Stimulated activated CD8-positive, alpha-beta memory T cell treated with anti-CD3 and anti-CD28 coated beads, Interleukin-12 subunit alpha, Interleukin-12 subunit beta, amount 100 ng/mL, for 1 hour (primary cell): ENCODE data around the gene DCK.

Experiments used
- DNase-seq: peaks from one replicate; pipeline ENCODE4 v3.0.0-alpha.2; 2020; ENCODE audit warnings: low read depth

DCK gene

DNA sequence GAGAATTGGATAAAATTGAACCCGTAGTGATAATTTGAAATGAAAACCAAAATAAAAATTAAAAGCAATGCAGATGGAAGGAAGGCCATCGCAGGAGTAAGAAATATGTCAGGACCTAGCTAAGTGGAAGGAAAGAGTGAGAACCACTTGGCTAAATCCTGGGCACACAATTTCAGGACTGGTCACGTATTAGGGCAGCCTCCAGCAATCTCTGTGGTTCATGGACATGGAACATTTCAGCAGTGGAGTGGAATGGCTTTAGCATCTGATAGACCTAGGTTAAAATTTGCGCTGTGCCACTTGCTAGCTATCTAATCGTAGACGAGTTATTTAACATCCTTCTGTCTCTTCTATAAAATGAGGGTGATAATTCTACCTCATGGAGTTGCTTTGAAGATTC, 71.1 kb downstream of the DCK start:
- DNase-seq: no peak

DNA sequence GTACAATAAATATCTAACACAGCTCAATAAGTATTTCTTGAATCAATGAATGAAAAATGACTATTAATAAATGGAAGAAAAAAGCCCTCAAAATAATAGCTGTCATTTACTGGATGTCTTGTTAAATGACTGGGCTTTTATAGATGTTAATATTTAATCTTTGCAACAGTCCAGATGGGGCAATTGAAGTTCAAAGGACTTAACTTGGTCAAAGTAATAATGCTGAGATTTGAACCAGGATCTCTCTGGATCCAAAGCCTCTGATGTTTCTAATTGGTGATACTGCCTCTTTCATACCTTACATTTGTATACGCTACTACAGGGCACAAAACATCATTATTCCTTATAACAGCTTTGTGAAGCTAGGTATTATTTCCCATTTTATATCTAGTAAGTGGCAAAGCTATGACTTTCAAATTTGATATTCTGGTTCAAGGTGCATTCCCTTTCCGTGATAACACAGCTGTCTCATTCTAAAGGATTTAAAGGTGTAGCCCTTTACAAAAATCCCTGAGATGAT, 72.6 kb downstream of the DCK start:
- DNase-seq: no peak

DNA sequence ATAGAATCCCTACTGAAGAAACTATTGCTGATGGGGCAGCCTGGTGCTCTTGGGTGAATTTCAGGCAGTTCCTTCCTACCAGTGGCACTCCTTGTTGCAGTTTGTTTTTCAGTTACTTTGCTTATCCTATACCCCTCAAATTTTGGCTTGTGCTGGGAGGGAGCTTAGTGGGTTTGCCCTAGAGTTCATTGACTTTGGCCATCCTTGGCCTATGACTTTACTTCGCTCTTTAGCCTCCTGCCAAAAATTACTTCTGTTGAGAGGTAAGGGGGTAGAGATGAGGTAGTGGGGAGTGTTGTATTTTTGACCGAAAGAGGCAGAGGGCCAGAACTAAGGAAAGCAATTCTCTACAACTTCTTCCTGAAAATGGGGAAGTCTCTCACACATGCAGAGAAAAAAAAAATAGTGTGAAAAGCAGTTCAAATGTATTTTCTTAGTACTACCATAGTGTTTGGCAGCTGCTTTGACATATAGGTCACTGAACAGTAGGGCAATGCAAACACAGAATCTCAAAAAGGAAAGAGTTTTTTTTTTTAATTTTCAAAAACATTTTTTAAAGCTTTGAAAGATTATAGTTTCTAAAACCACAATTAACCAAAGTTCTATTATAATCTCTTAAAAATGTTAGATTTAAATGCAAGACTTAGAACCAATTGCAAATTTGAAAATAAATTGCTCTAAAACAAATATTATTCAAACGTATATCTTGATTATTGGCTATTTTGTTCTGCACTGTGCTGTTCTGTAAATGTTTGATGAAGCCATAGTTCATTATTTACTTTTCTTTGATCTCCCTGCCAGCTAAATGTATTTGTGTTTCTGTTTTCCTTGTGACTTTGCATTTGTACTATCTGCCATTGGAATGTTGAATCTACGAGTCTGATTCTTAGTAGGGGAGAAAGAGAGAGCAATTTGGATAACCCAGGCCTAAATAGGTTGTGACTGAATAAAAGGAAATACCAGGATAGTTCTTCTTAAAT, 73.6 kb downstream of the DCK start:
- DNase-seq: no peak

DNA sequence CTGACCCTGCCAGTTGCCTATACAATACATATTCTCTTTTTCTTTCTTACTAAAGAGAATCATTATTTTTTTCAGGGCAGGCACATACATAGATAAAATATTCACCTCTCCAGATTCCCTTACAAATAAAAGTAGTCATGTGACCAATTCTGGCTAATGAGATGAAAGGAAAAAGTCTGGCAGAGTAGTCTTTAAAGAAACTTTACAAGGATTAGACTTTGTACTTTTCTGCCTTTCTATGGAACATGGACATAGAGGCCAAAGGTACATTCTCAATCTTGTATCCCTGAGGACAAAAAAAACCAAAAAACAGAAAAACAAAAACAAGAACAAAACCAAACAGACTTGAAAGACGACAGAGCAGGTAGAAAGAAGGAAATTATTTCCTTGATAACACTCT, 75.6 kb downstream of the DCK start:
- no peak for DNase-seq

DNA sequence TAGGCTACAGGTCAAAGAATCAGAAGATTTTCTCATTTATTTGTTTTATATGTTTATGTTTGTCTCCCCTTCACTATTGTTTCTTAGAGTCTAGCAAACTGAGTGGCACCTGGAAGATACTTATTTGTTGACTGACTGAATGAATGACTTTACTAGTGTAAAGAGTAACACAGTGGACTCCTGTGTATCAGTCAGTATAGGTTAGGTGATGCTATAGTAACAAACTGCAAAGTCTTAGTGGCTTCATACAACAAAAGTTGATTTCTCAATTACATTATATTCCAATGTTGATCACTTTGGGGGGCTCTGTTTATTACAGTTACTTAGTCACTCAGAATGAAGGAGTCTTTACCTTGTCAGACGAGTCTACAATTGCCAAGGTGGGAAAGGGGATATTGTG, 76.6 kb downstream of the DCK start:
- no peak for DNase-seq

DNA sequence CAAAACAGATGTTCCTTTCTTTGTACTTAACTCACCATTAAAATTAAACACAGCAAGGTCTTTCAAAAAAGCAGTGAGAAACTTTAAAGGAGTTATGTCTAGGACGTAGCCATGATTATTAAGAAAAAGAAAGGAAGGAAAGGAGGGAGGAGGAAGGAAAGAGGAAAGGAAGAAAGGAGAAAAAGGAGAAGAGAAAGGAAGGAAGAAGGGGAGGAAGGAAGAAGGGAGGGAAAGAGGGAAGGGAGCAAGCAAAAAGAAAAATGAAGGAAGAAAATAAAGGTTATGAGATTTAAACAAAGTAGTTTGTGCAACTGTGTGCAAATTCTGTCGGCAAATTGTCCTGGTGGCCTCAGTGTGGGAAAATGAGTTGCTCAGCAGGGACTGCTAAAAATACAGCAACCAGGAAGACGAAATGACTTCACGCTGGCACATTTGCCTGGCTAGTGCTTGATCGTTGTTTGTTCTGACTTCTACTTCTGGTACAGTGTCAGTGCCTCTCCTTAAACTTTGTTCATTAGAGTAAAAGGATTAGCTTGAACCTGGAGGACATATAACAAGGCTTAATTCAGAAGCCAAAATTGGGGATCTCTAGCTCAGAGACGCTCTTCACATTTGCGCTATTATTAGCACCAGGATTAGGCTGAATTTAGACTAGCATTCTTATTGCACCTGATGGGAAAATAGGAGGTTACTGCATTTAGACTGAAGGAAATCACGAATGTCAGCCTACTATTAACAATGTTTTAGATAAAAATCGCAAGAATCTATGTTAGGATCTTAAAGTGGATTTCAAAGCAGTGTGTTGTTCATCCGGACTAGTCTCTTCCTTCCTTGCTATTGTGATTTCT, 81.2 kb downstream of the DCK start:
- DNase-seq: no peak
